Uterus (tissue), 4 donors: ENCODE data around the gene PDE4DIP. TPM values are rescaled to one million over a fixed set of nuclear protein-coding genes. Genes with fewer than 3 reads are reported as not detected.
"Not testable (repeated sequence)": the region's sequence is repeated elsewhere in the genome, so short reads cannot be mapped to it uniquely, and the experiment has no call there.

Experiments used
- DNase-seq, 2 donors: peaks; one replicate each; pipeline ENCODE4 v3.0.0-alpha.2; 2019 to 2020
- H3K27ac ChIP-seq, 2 donors: fragments of 200-600 bp; sonication (generic); 1 replicate in 1 of 2; 2 replicates in 1 of 2; pipeline ENCODE4 v1.5.1; 2016 to 2018
- H3K27me3 ChIP-seq, 2 donors: fragments of 200-600 bp; sonication (generic); one replicate each; pipeline ENCODE4 v1.5.1; 2018 to 2019; ENCODE audit warnings: control low read depth in 1 of 2
- H3K36me3 ChIP-seq, 2 donors: fragments of 200-600 bp; sonication (generic); one replicate each; pipeline ENCODE4 v1.5.1; 2019; ENCODE audit warnings: control low read depth in 1 of 2
- H3K4me1 ChIP-seq, 2 donors: fragments of 200-600 bp; sonication (generic); one replicate each; pipeline ENCODE4 v1.5.1; 2018 to 2019; ENCODE audit warnings: control low read depth in 1 of 2
- H3K4me3 ChIP-seq, 2 donors: fragments of 200-600 bp; sonication (generic); 1 replicate in 1 of 2; 2 replicates in 1 of 2; pipeline ENCODE4 v1.5.1; 2018 to 2019; ENCODE audit warnings: mild to moderate bottlenecking in 1 of 2
- H3K9me3 ChIP-seq, 2 donors: fragments of 200-600 bp; sonication (generic); one replicate each; pipeline ENCODE4 v1.5.1; 2019; ENCODE audit warnings: control low read depth in 1 of 2
- intact Hi-C: fragments of 100-400 bp; cut with DNase I; formaldehyde crosslinking; loops from one replicate; pipeline ENCODE4 v1.15.1; 2023; ENCODE audit warnings: low total_unique reads
- total RNA-seq, 4 donors: library from RNA; depleted of rRNA in 3 of 4; stranded (reverse); fragments of >200 nt in 3 of 4; gene quantifications; one replicate each; pipeline versions ENCODE4 v1.1.0 to v1.2.4, GENCODE V29; 2014 to 2023
- donor health status: DM: yes; HTN: yes; CAD: no.

The PDE4DIP gene
- total RNA-seq, 4 donors from 2014 or later = 24.6 to 61.9 (median 55.6) TPM

- H3K27ac ChIP-seq, H3K4me1 ChIP-seq, H3K4me3 ChIP-seq, H3K36me3 ChIP-seq, intact Hi-C loops, H3K9me3 ChIP-seq, H3K27me3 ChIP-seq: not testable (repeated sequence)
- DNase-seq = peak in 1 of 2 donors; percentile 34
These were observed 72.6 kb downstream of the PDE4DIP start for GRCh38 chr1:148916695-148917348.

- H3K27ac ChIP-seq, H3K27me3 ChIP-seq, DNase-seq, H3K9me3 ChIP-seq, H3K36me3 ChIP-seq, H3K4me3 ChIP-seq, H3K4me1 ChIP-seq, intact Hi-C loops: not testable (repeated sequence)
These were observed 74.7 kb downstream of the PDE4DIP start for GRCh38 chr1:148918836-148919447.

- H3K4me3 ChIP-seq, H3K9me3 ChIP-seq, H3K4me1 ChIP-seq, DNase-seq, H3K36me3 ChIP-seq, H3K27ac ChIP-seq, H3K27me3 ChIP-seq, intact Hi-C loops: not testable (repeated sequence)
These were observed 76.8 kb downstream of the PDE4DIP start for GRCh38 chr1:148921047-148921446.

GRCh38 chr1:148923798-148924197 is 79.6 kb downstream of the PDE4DIP start:
- H3K27ac ChIP-seq, H3K9me3 ChIP-seq, H3K27me3 ChIP-seq, H3K36me3 ChIP-seq, DNase-seq, H3K4me3 ChIP-seq, intact Hi-C loops, H3K4me1 ChIP-seq: not testable (repeated sequence)

- H3K27me3 ChIP-seq, H3K9me3 ChIP-seq, H3K27ac ChIP-seq, H3K4me1 ChIP-seq, H3K4me3 ChIP-seq, H3K36me3 ChIP-seq, DNase-seq, intact Hi-C loops: not testable (repeated sequence)
These were observed 83.4 kb downstream of the PDE4DIP start for GRCh38 chr1:148927645-148928044.

GRCh38 chr1:148929253-148929652 is 85.0 kb downstream of the PDE4DIP start:
- H3K27ac ChIP-seq, intact Hi-C loops, H3K4me3 ChIP-seq, H3K9me3 ChIP-seq, DNase-seq, H3K4me1 ChIP-seq, H3K36me3 ChIP-seq, H3K27me3 ChIP-seq: not testable (repeated sequence)

GRCh38 chr1:148935381-148936002 is 91.3 kb downstream of the PDE4DIP start:
- intact Hi-C loops, H3K4me1 ChIP-seq, H3K9me3 ChIP-seq, H3K27ac ChIP-seq, DNase-seq, H3K36me3 ChIP-seq, H3K4me3 ChIP-seq, H3K27me3 ChIP-seq: not testable (repeated sequence)

- H3K27me3 ChIP-seq, H3K4me1 ChIP-seq, H3K4me3 ChIP-seq, H3K9me3 ChIP-seq, H3K36me3 ChIP-seq, DNase-seq, intact Hi-C loops, H3K27ac ChIP-seq: not testable (repeated sequence)
These were observed 98.7 kb downstream of the PDE4DIP start for GRCh38 chr1:148942906-148943305.

- DNase-seq, intact Hi-C loops, H3K27me3 ChIP-seq, H3K27ac ChIP-seq, H3K4me1 ChIP-seq, H3K4me3 ChIP-seq, H3K9me3 ChIP-seq, H3K36me3 ChIP-seq: not testable (repeated sequence)
These were observed 100.9 kb downstream of the PDE4DIP start for GRCh38 chr1:148945130-148945529.

GRCh38 chr1:148948768-148949167 is 104.5 kb downstream of the PDE4DIP start:
- H3K36me3 ChIP-seq, H3K9me3 ChIP-seq, DNase-seq, H3K27me3 ChIP-seq, H3K4me3 ChIP-seq, H3K4me1 ChIP-seq, intact Hi-C loops, H3K27ac ChIP-seq: not testable (repeated sequence)
